GM12801 (cell line): ENCODE data around the gene NDUFV2.

Experiments used
- CTCF ChIP-seq: IDR thresholded peaks from one replicate; pipeline ENCODE4 v1.5.1; 2011; ENCODE audit warnings: control low read depth; ENCODE audit not compliant: insufficient read length; ENCODE audit errors: extremely low read depth

NDUFV2 gene

GRCh38 chr18:9182852-9183399 is 80.4 kb downstream of the NDUFV2 start:
- no peak for TF ChIP-seq CTCF
